GM23338 (cell line): ENCODE results near the gene CRACDL. TPM values are rescaled to one million over a fixed set of nuclear protein-coding genes. Genes with fewer than 3 reads are reported as not detected.

Experiments used
- ATAC-seq: fragments of 200-7000 bp; cut with Tn5 transposase; 3 replicates; pipeline ENCODE4 v1.9.1; 2020
- DNase-seq: peaks from one replicate; pipeline ENCODE4 v3.0.0-alpha.2; 2015; ENCODE audit warnings: low spot score
- H2AFZ ChIP-seq: fragments of 200-600 bp; sonication (generic); 2 replicates; pipeline ENCODE4 v1.8.0; 2016; ENCODE audit warnings: antibody characterized with exemption, mild to moderate bottlenecking, moderate library complexity
- H3F3A ChIP-seq: fragments of 200-600 bp; sonication (generic); replicated peaks from 2 replicates; pipeline ENCODE4 v1.8.0; 2017; ENCODE audit warnings: antibody characterized with exemption, mixed run types, low read depth
- H3K27ac ChIP-seq: fragments of 200-600 bp; sonication (generic); 2 replicates; pipeline ENCODE4 v1.6.1; 2016; ENCODE audit warnings: low read depth
- H3K27me3 ChIP-seq: fragments of 200-600 bp; sonication (generic); 2 replicates; pipeline ENCODE4 v1.8.0; 2016; ENCODE audit warnings: mild to moderate bottlenecking, mixed run types, moderate library complexity; ENCODE audit not compliant: insufficient read depth
- H3K36me3 ChIP-seq: fragments of 200-600 bp; sonication (generic); 2 replicates; pipeline ENCODE4 v1.8.0; 2016; ENCODE audit warnings: mild to moderate bottlenecking; ENCODE audit not compliant: insufficient read depth
- H3K4me1 ChIP-seq: fragments of 200-600 bp; sonication (generic); 2 replicates; pipeline ENCODE4 v1.8.0; 2016; ENCODE audit warnings: mild to moderate bottlenecking, moderate library complexity; ENCODE audit not compliant: insufficient read depth
- H3K4me2 ChIP-seq: fragments of 200-600 bp; sonication (generic); 2 replicates; pipeline ENCODE4 v1.7.1; 2017; ENCODE audit warnings: mixed run types
- H3K4me3 ChIP-seq: fragments of 200-600 bp; sonication (generic); 2 replicates; pipeline ENCODE4 v1.6.1; 2016; ENCODE audit warnings: mixed run types
- H3K79me2 ChIP-seq: fragments of 200-600 bp; sonication (generic); replicated peaks from 2 replicates; pipeline ENCODE4 v1.8.0; 2017; ENCODE audit warnings: mild to moderate bottlenecking; ENCODE audit not compliant: insufficient read depth
- H3K9me2 ChIP-seq: fragments of 200-600 bp; sonication (generic); 2 replicates; pipeline ENCODE4 v1.8.0; 2017; ENCODE audit not compliant: insufficient read depth
- H4K20me1 ChIP-seq: fragments of 200-600 bp; sonication (generic); replicated peaks from 2 replicates; pipeline ENCODE4 v1.8.0; 2017; ENCODE audit warnings: mild to moderate bottlenecking; ENCODE audit not compliant: insufficient read depth
- H3K27ac Mint-ChIP-seq: 2 replicates; pipeline ENCODE4 v1.8.0; 2020; ENCODE audit warnings: inconsistent platforms, mild to moderate bottlenecking, moderate library complexity, mixed read lengths
- H3K27me3 Mint-ChIP-seq: 3 replicates; pipeline ENCODE4 v1.8.0; 2022; ENCODE audit warnings: low read depth, mild to moderate bottlenecking, moderate library complexity, mixed read lengths, inconsistent platforms; ENCODE audit not compliant: insufficient read depth, poor library complexity
- H3K36me3 Mint-ChIP-seq: 3 replicates; pipeline ENCODE4 v1.8.0; 2021; ENCODE audit warnings: low read depth, mild to moderate bottlenecking, inconsistent platforms, moderate library complexity, mixed read lengths
- H3K4me1 Mint-ChIP-seq: 3 replicates; pipeline ENCODE4 v1.8.0; 2020; ENCODE audit warnings: mild to moderate bottlenecking, inconsistent platforms, mixed read lengths
- H3K4me3 Mint-ChIP-seq: 3 replicates; pipeline ENCODE4 v1.8.0; 2021; ENCODE audit warnings: moderate library complexity, mild to moderate bottlenecking, inconsistent platforms, mixed read lengths
- H3K9me3 Mint-ChIP-seq: 3 replicates; pipeline ENCODE4 v1.8.0; 2020; ENCODE audit warnings: moderate library complexity, mild to moderate bottlenecking, inconsistent platforms, mixed read lengths
- CREB1 ChIP-seq: fragments of 250-450 bp; sonication (Bioruptor Pico); IDR thresholded peaks from 2 replicates; pipeline ENCODE4 v1.5.0; 2020; ENCODE audit warnings: low read depth, mild to moderate bottlenecking, moderate library complexity
- ETS1 ChIP-seq: IDR thresholded peaks from 2 replicates; pipeline ENCODE4 v1.6.1; 2016; ENCODE audit warnings: antibody characterized with exemption
- EZH2 ChIP-seq: fragments of 200-600 bp; sonication (generic); IDR thresholded peaks from one replicate; pipeline ENCODE4 v1.8.0; 2017; ENCODE audit warnings: antibody characterized with exemption, mild to moderate bottlenecking, low read depth; ENCODE audit not compliant: unreplicated experiment
- EZH2phosphoT487 ChIP-seq: fragments of 200-600 bp; sonication (generic); IDR thresholded peaks from one replicate; pipeline ENCODE4 v1.8.1; 2018; ENCODE audit warnings: antibody characterized with exemption; ENCODE audit not compliant: unreplicated experiment
- JUNB ChIP-seq: IDR thresholded peaks from one replicate; pipeline ENCODE4 v1.6.1; 2016; ENCODE audit warnings: antibody characterized with exemption; ENCODE audit not compliant: unreplicated experiment
- NANOG ChIP-seq: IDR thresholded peaks from 2 replicates; pipeline ENCODE4 v1.6.1; 2016; ENCODE audit warnings: antibody characterized with exemption, borderline replicate concordance
- POLR2AphosphoS5 ChIP-seq: IDR thresholded peaks from 2 replicates; pipeline ENCODE4 v1.6.1; 2016; ENCODE audit warnings: antibody characterized with exemption, low read depth
- STAT1 ChIP-seq: IDR thresholded peaks from one replicate; pipeline ENCODE4 v1.6.1; 2016; ENCODE audit warnings: antibody characterized with exemption; ENCODE audit not compliant: unreplicated experiment
- ZNF114 ChIP-seq: fragments of 250-450 bp; sonication (Bioruptor Pico); IDR thresholded peaks from 2 replicates; pipeline ENCODE4 v1.5.0; 2020; ENCODE audit warnings: mild to moderate bottlenecking, moderate library complexity
- ZNF331 ChIP-seq: fragments of 250-450 bp; sonication (Bioruptor Pico); IDR thresholded peaks from 2 replicates; pipeline ENCODE4 v1.5.0; 2020; ENCODE audit warnings: low read depth, mild to moderate bottlenecking, moderate library complexity
- polyA plus RNA-seq: library from polyadenylated mRNA; unstranded; fragments of >200 nt; fragmentation: Nextera tagmentation; extraction: Ambion mirVana; gene quantifications from 2 replicates; pipeline ENCODE4 v1.2.1, GENCODE V29; 2016
- total RNA-seq: library from RNA; depleted of rRNA; stranded (reverse); fragments of >200 nt; shearing (Covaris generic); gene quantifications from 2 replicates; pipeline ENCODE4 v1.2.3, GENCODE V29; 2014
- TF ChIP-seq, protein P1 (sequence below): IDR thresholded peaks from one replicate; pipeline ENCODE4 v1.6.1; 2018; ENCODE audit warnings: antibody characterized with exemption; ENCODE audit not compliant: unreplicated experiment
- TF ChIP-seq, protein P2 (sequence below), 2 experiments: fragments of 200-600 bp in 1 of 2; sonication (generic) in 1 of 2; conservative IDR thresholded peaks; 2 replicates each; pipeline versions ENCODE4 v1.5.1 to v1.6.1; 2016 to 2017; ENCODE audit warnings: antibody characterized with exemption in 2 of 2, low read depth in 2 of 2, mild to moderate bottlenecking in 2 of 2, moderate library complexity in 1 of 2

Gene CRACDL
- total and polyA plus RNA-seq, 2 experiments from 2014 or later, result 0.14 to 0.16 TPM

GRCh38 chr2:98776136-98776535 lies 159.9 kb downstream of the CRACDL start (continued):
- TF ChIP-seq, protein P1, sequence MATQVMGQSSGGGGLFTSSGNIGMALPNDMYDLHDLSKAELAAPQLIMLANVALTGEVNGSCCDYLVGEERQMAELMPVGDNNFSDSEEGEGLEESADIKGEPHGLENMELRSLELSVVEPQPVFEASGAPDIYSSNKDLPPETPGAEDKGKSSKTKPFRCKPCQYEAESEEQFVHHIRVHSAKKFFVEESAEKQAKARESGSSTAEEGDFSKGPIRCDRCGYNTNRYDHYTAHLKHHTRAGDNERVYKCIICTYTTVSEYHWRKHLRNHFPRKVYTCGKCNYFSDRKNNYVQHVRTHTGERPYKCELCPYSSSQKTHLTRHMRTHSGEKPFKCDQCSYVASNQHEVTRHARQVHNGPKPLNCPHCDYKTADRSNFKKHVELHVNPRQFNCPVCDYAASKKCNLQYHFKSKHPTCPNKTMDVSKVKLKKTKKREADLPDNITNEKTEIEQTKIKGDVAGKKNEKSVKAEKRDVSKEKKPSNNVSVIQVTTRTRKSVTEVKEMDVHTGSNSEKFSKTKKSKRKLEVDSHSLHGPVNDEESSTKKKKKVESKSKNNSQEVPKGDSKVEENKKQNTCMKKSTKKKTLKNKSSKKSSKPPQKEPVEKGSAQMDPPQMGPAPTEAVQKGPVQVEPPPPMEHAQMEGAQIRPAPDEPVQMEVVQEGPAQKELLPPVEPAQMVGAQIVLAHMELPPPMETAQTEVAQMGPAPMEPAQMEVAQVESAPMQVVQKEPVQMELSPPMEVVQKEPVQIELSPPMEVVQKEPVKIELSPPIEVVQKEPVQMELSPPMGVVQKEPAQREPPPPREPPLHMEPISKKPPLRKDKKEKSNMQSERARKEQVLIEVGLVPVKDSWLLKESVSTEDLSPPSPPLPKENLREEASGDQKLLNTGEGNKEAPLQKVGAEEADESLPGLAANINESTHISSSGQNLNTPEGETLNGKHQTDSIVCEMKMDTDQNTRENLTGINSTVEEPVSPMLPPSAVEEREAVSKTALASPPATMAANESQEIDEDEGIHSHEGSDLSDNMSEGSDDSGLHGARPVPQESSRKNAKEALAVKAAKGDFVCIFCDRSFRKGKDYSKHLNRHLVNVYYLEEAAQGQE, result no peak
- TF ChIP-seq POLR2AphosphoS5 (no peak), CREB1 (CRISPR knock-in tag) (no peak)
- TF ChIP-seq, protein P2, sequence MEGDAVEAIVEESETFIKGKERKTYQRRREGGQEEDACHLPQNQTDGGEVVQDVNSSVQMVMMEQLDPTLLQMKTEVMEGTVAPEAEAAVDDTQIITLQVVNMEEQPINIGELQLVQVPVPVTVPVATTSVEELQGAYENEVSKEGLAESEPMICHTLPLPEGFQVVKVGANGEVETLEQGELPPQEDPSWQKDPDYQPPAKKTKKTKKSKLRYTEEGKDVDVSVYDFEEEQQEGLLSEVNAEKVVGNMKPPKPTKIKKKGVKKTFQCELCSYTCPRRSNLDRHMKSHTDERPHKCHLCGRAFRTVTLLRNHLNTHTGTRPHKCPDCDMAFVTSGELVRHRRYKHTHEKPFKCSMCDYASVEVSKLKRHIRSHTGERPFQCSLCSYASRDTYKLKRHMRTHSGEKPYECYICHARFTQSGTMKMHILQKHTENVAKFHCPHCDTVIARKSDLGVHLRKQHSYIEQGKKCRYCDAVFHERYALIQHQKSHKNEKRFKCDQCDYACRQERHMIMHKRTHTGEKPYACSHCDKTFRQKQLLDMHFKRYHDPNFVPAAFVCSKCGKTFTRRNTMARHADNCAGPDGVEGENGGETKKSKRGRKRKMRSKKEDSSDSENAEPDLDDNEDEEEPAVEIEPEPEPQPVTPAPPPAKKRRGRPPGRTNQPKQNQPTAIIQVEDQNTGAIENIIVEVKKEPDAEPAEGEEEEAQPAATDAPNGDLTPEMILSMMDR (conservative IDR thresholded peaks at IDR 0.05; ENCODE audit: low read depth in 2 of 2), result no peak

DNA sequence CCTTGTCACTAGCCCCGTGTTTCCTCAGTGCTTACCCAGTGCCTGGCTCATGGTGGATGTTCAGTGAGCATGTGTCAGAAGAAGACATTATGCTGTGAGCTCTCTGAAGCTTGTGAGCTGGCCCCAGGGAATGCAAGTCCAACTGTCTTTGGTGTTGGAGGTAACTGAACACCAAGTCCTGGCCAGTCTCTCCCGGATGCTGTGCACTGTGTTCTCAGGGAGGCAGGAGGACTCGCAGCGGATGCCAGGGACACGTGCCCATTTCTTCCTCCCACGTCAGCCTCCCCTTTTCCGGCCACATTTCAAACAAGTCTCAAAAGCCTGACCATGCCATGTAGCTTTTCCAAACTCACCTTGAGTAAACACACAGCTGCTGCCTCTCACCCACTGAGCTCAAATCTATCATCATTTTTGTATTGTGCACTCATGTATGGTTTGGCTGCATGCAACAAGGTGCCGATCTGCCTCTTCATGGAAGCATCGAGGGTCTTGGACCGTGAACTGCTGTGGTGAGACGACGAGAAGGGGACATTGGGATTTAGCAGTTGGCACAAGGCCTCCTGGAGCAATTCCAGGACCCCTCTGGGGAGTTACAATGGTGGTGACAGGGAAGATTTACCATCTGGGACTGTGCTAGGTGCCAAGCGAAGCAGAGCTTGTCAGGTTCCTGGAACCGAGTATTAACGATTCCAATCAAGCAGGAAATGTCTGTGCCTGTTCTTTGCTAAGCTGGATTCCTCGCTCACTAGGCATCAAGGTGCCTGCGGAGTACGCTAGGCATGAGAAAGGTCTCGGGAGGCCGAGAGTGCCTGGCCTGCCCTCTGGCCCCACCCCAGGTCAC lies 160.7 kb downstream of the CRACDL start:
- Histone ChIP-seq H3K4me1 (peaks cover 5% of the 10 kb centered on the region), H3K27me3 (no peaks in the 10 kb centered on the region), H2AFZ (peak overlapping the region; percentile 38; the same call in 1 of the 2 replicates), H3K4me3 (no peak overlapping the region), H3K4me2 (no peak overlapping the region), H4K20me1 (no peaks in the 10 kb centered on the region), H3K27ac (no peak overlapping the region), H3K9me2 (peaks cover 12% of the 10 kb centered on the region), H3F3A (no peaks in the 10 kb centered on the region), H3K36me3 (no peaks in the 10 kb centered on the region), H3K79me2 (no peaks in the 10 kb centered on the region)
- no peaks in the 10 kb centered on the region; the same call in 2 of the 3 replicates for H3K36me3 Mint-ChIP-seq
- ATAC-seq, result no peak
- TF ChIP-seq, protein P1, result no peak
- TF ChIP-seq POLR2AphosphoS5 (no peak), ETS1 (no peak), ZNF331 (no peak), JUNB (no peak), CREB1 (CRISPR knock-in tag) (no peak), STAT1 (no peak), EZH2phosphoT487 (no peak), NANOG (no peak), ZNF114 (CRISPR knock-in tag) (no peak), EZH2 (no peak)
- TF ChIP-seq, protein P2 (conservative IDR thresholded peaks at IDR 0.05; ENCODE audit: low read depth in 2 of 2), result no peak
- H3K4me3 Mint-ChIP-seq, result no peak overlapping the region
- H3K9me3 Mint-ChIP-seq, result no peaks in the 10 kb centered on the region
- no peak overlapping the region for H3K27ac Mint-ChIP-seq
- no peak for DNase-seq
- H3K4me1 Mint-ChIP-seq, result peaks cover 25% of the 10 kb centered on the region
- peaks cover 13% of the 10 kb centered on the region for H3K27me3 Mint-ChIP-seq
